GM21737 (cell line): Measurements from ENCODE around the gene EEFSEC.

Source experiments
- ATAC-seq: cut with Tn5 transposase; IDR thresholded peaks from one replicate; pipeline ENCODE4 v1.9.1; 2021; ENCODE audit warnings: mild to moderate bottlenecking, moderate library complexity; ENCODE audit not compliant: unreplicated experiment

The EEFSEC gene

GRCh38 chr3:128420720-128421438, 267.6 kb downstream of the EEFSEC start:
- ATAC-seq, result no peak

GRCh38 chr3:128421439-128421836, 268.2 kb downstream of the EEFSEC start:
- ATAC-seq, result no peak

GRCh38 chr3:128421966-128422365, 268.7 kb downstream of the EEFSEC start:
- ATAC-seq, result no peak

GRCh38 chr3:128422762-128423524, 269.7 kb downstream of the EEFSEC start:
- no peak for ATAC-seq

GRCh38 chr3:128423525-128424147, 270.4 kb downstream of the EEFSEC start:
- no peak for ATAC-seq

- ATAC-seq, result no peak
These were observed 271.3 kb downstream of the EEFSEC start for GRCh38 chr3:128424508-128425069.

- no peak for ATAC-seq
These were observed 272.0 kb downstream of the EEFSEC start for GRCh38 chr3:128425142-128425845.

GRCh38 chr3:128425846-128426127, 272.5 kb downstream of the EEFSEC start:
- ATAC-seq, result no peak

- ATAC-seq, result peak; percentile 71
These were observed 273.0 kb downstream of the EEFSEC start for GRCh38 chr3:128426128-128426921.

GRCh38 chr3:128427175-128427857, 274.0 kb downstream of the EEFSEC start:
- ATAC-seq, result no peak

- ATAC-seq, result no peak
These were observed 274.9 kb downstream of the EEFSEC start for GRCh38 chr3:128427872-128428822.

GRCh38 chr3:128429275-128429674, 276.0 kb downstream of the EEFSEC start:
- no peak for ATAC-seq

GRCh38 chr3:128429751-128430150, 276.5 kb downstream of the EEFSEC start:
- ATAC-seq, result no peak

- no peak for ATAC-seq
These were observed 277.0 kb downstream of the EEFSEC start for GRCh38 chr3:128430301-128430700.

GRCh38 chr3:128430731-128431130, 277.4 kb downstream of the EEFSEC start:
- no peak for ATAC-seq

GRCh38 chr3:128431803-128432300, 278.6 kb downstream of the EEFSEC start:
- ATAC-seq, result no peak

- no peak for ATAC-seq
These were observed 279.2 kb downstream of the EEFSEC start for GRCh38 chr3:128432301-128432970.
